Kidney glomerular epithelial cell (primary cell): ENCODE results near the gene SAMD4A.
A peak's percentile ranks its signal among the peaks of the same experiment; 100 is the strongest.
"Not testable (repeated sequence)": the region's sequence is repeated elsewhere in the genome, so short reads cannot be mapped to it uniquely, and the experiment has no call there.

Experiments used
- DNase-seq: peaks from one replicate; lab custom pipeline; 2025; lab: John Stamatoyannopoulos, UW

The SAMD4A gene

GRCh38 chr14:54735424-54735823 lies 168.5 kb downstream of the SAMD4A start:
- no peak for DNase-seq

DNA sequence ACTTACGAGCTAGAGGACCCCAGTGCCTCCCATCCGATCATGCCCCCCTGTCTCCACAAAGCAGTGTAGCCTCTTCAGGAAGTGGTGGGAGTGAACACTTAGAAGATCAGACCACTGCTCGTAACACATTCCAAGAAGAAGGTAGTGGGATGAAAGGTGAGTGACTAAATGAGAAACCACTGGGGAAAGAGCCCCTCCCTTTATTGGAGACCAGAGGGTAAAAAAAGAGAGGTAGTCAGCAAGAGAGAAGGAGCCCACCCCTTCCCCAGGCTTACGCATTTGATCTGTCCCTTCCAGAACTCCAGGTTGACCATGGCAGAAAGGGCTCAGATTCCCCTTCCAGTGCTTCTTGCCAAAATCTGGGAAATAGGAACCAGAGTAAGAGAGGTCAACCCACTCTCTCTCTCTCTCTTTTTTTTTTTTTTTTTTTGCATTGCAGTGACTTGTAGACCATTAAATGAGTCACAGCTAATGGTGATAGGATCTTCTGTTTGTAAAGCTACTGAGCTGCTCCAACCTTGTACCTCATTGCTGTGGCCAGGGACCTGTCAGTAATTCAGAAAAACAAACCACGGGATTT lies 170.3 kb downstream of the SAMD4A start:
- peak; percentile 64 for DNase-seq

DNA sequence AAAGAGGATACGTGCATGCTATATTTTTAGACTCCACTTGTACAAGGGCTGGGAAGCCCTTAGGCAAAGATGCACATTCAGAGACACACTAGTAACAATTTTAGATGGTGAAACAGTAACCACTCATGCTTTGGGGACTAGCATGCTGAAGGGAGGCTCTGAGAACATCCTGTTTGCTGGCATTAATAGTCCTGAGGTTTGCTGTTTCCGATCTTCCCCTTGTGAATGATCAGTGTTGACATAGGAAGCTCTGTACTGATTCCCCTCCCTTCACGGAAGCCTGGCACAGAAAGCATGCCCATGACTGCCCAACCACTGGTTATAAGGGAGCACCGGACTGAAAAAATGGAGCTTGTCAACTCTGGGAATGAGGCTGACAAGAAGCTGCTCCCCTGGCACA lies 171.1 kb downstream of the SAMD4A start:
- no peak for DNase-seq

DNA sequence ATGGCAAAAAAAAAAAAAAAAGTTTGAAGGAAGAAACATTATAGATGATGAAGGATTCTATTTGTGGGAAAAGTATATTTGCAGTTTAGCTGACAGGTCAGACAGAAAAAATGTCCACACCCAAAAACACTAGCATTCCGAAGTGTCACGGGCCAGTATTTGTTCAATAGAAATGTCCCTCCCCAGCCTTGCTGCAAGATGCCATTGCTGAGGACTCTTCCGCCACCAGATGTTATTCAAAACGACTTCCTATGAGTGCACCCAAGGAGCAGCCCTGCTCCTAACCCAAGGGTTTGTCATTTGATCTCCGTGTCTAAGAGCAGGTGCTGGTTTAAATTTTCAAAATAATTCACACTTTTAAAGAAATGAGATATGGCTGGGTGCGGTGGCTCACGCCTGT lies 172.6 kb downstream of the SAMD4A start:
- DNase-seq, result no peak

- DNase-seq, result no peak
Measured at GRCh38 chr14:54742492-54743350, 175.8 kb downstream of the SAMD4A start.

GRCh38 chr14:54743382-54743781 lies 176.5 kb downstream of the SAMD4A start:
- DNase-seq, result no peak

GRCh38 chr14:54746019-54746418 lies 179.1 kb downstream of the SAMD4A start:
- DNase-seq, result no peak

DNA sequence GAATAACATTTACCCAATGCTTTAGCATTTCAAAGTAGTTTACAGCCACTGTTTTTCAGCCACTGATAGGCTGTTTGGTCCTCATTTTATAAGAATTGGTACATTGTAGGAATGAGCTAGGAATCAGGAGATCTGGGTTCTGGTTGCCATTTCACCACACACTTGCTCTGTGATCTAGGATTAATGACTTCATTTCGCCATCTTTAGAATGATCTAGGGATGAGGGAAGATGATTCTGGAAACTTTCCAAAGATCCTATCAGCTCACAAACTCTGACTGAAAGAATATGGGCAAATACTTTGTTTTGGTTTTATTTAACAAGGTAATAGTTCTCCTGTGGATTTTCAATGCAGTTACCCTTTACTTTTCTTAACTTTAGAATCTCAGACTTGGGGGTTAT lies 180.7 kb downstream of the SAMD4A start:
- DNase-seq, result no peak

- no peak for DNase-seq
Measured at GRCh38 chr14:54749180-54749579, 182.3 kb downstream of the SAMD4A start.

GRCh38 chr14:54749727-54750126 lies 182.8 kb downstream of the SAMD4A start:
- DNase-seq, result no peak

DNA sequence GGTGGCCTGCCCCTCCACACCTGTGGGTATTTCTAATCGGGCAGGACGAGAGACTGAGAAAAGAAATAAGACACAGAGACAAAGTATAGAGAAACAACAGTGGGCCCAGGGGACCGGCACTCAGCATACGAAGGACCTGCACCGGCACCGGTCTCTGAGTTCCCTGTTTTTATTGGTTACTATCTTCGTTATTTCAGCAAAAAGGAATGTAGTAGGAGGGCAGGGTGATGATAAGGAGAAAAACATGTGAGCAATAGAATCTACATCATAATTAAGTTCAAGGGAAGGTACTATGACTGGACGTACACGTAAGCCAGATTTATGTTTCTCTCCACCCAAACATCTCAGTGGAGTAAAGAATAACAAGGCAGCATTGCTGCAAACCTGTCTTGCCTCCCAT lies 185.7 kb downstream of the SAMD4A start:
- peak; percentile 25 for DNase-seq

GRCh38 chr14:54753396-54753795 lies 186.5 kb downstream of the SAMD4A start:
- DNase-seq, result not testable (repeated sequence)

DNA sequence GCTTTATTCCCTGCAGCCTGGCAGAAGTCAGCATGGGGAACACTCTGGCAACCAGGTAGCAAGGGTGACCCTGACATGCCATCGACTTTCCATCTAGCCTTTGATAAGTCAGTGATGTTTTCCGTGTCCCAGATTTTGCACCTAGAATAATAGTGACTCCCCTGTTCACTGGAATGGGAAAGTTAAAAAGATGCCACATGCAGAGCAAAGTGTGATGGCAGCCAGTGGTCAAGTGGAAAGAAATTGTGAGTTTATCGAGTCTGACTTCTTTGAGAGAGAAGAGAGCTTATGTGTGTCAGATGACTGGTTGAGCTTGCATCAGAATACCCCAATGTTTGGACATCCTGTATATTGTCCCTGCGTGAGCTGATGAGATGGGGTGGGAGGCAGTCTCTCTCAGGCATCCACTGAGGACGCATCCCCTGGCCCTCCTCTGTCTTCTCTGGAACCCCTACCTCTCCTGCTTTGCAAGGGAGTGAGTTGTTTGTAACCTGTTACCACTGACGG lies 187.2 kb downstream of the SAMD4A start:
- DNase-seq, result no peak

DNA sequence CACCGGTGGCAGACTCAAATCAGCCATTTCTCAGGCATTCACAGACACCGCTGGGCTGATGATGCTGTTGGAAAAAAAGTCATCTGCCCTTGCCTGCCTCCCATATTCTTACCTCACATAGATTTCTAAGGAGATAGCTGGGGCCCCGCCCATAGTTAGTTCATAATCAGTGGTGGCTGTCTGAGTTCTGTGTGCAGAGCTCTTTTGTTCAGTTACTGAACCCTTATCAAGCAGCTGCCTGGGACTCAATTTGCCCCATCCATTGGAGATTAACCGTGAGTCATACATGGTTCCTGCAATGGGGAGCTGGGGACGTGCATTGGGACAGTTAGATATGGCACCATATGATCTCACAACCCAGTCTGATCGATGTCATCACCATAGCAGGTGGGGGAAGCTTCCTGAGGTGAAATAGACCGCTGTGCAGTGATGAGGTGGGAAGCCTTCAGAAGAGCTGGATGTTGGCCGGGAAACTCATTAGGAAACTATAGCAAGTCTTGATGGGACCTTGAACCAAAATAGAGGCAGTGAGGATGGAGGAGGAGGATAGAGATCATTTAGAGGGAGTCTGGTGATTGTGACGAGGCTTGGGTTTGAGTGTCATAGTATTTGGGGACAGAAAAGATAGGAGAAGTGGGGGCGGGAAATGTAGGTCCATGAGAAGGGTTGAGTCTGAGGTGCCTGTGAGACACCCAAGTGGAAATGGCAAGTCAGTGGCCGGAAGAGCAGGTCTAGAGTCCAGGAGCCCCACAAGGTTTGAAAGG lies 187.9 kb downstream of the SAMD4A start:
- DNase-seq, result no peak

- DNase-seq, result no peak
Measured at GRCh38 chr14:54756656-54757392, 189.9 kb downstream of the SAMD4A start.

DNA sequence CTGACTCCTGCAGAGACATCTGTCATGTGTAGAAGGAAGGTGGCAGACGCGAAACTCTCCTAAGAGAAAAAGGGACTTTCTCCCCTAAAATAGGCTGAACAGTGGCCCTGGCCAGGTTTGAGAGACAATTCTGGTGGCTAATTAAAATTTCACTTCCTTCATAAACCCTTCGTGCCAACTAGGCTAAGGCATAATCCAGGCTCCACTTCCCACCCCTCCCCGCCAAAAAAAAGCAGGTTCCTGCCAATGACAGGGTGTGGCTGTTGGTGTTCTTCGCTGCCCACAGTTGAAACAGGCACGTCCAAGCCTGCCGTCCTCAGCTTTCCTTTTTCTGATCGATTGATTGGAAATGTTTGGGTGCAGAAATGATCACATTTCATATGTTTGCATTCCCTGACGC lies 191.1 kb downstream of the SAMD4A start:
- no peak for DNase-seq

- DNase-seq, result no peak
Measured at GRCh38 chr14:54759982-54760585, 193.2 kb downstream of the SAMD4A start.

- no peak for DNase-seq
Measured at GRCh38 chr14:54760866-54761575, 194.1 kb downstream of the SAMD4A start.

DNA sequence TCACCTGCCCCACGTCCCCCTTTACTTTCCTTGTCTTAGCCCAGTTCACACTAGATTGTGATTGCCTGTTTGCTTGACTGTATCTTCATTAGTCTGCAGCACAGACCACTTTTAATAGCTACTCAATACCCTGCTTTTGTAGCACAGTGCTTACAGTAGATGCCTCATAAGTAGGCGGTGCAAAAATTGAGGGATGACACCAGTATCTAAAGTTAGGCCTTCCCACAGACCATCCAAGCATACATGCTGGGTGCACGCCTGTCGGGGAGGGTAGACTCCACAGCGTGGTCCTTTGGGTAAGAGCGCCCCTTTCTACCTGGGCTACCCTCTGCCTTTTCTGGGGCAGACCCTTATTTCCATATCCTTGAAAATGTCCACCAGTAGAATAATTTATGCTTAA lies 194.9 kb downstream of the SAMD4A start:
- no peak for DNase-seq

- no peak for DNase-seq
Measured at GRCh38 chr14:54762296-54762695, 195.4 kb downstream of the SAMD4A start.

DNA sequence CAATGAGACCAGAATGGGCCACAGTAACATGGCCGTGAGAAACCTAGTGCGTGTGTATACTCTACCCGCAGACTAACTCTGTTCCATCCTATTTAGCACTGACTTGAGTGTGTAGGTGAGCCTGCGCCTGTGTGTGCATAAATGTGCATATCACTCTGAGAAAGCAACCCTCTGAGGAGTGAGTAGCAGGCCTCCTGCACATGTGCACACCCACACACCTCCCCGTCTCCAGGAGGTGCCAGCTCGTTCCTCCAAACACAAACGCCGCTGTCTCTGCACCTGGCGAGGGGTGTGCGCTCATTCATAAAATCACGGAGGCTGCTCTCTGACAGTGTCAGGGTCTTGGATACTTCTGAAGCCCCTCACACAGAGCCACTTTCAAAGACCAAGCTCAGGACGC lies 196.8 kb downstream of the SAMD4A start:
- no peak for DNase-seq
